Left renal pelvis (tissue), 4 donors: ENCODE measurements around the gene TMEM202. TPM values are rescaled to one million over a fixed set of nuclear protein-coding genes. Genes with fewer than 3 reads are reported as not detected.

Experiments used
- polyA plus RNA-seq, 4 donors: library from polyadenylated mRNA; unstranded; fragments of 120-200 nt; gene quantifications; one replicate each; pipeline ENCODE4 v1.2.1, GENCODE V29; 2013; ENCODE audit not compliant: insufficient read length in 4 of 4

TMEM202 gene
- polyA plus RNA-seq, 4 donors = not detected

Other genes with a start within 250 kb of the TMEM202 start
- 10 to 100 TPM in 1 of 4 donors, 1 to 10 TPM in 2, under 1 TPM in 1; 0.23 to 11.0 (median 7.2) TPM for gene GRAMD2A, start 200.5 kb upstream of the TMEM202 start, polyA plus RNA-seq
- gene PKM, start 167.1 kb upstream of the TMEM202 start, polyA plus RNA-seq = 100 to 1,000 TPM; 320 to 718 (median 630) TPM
- 100 to 1,000 TPM in 1 of 4 donors, 10 to 100 TPM in 3; 95.7 to 148 (median 97.9) TPM for gene PARP6, start 125.8 kb upstream of the TMEM202 start, polyA plus RNA-seq
- gene CELF6, start 78.1 kb upstream of the TMEM202 start, polyA plus RNA-seq = 1 to 10 TPM; 2.1 to 5.6 (median 4.2) TPM
- gene HEXA, start 22.3 kb upstream of the TMEM202 start, polyA plus RNA-seq = 100 to 1,000 TPM in 3 of 4 donors, 10 to 100 TPM in 1; 89.7 to 122 (median 114) TPM
- 100 to 1,000 TPM; 183 to 219 (median 199) TPM for gene ARIH1, start 76.0 kb downstream of the TMEM202 start, polyA plus RNA-seq